Subcutaneous abdominal adipose tissue (tissue), 5 donors: Measurements from ENCODE around the gene ATXN1.
"Not testable (repeated sequence)": the region's sequence is repeated elsewhere in the genome, so short reads cannot be mapped to it uniquely, and the experiment has no call there.

Experiments used
- H3K27ac ChIP-seq: one replicate; pipeline ENCODE4 v1.7.0; 2013; ENCODE audit warnings: low read depth, mild to moderate bottlenecking, inconsistent platforms, low read length, moderate library complexity
- H3K27me3 ChIP-seq, 5 donors: one replicate each; pipeline ENCODE4 v1.7.0; 2013; ENCODE audit warnings: low read length in 5 of 5, inconsistent platforms in 1 of 5; ENCODE audit not compliant: control insufficient read depth in 5 of 5, insufficient read depth in 4 of 5
- H3K36me3 ChIP-seq, 5 donors: one replicate each; pipeline ENCODE4 v1.7.0; 2013; ENCODE audit warnings: low read length in 5 of 5; ENCODE audit not compliant: control insufficient read depth in 5 of 5, insufficient read depth in 5 of 5
- H3K4me1 ChIP-seq, 5 donors: one replicate each; pipeline ENCODE4 v1.7.0; 2013; ENCODE audit warnings: low read length in 5 of 5, mild to moderate bottlenecking in 3 of 5, moderate library complexity in 1 of 5; ENCODE audit not compliant: control insufficient read depth in 5 of 5, insufficient read depth in 5 of 5
- H3K4me3 ChIP-seq, 5 donors: one replicate each; pipeline ENCODE4 v1.7.0; 2013; ENCODE audit warnings: low read length in 5 of 5, low read depth in 1 of 5
- H3K9ac ChIP-seq, 5 donors: one replicate each; pipeline ENCODE4 v1.7.0; 2013; ENCODE audit warnings: low read length in 5 of 5, mild to moderate bottlenecking in 4 of 5, moderate library complexity in 3 of 5
- H3K9me3 ChIP-seq, 5 donors: one replicate each; pipeline ENCODE4 v1.7.0; 2013; ENCODE audit warnings: low read length in 5 of 5; ENCODE audit not compliant: control insufficient read depth in 5 of 5
- donor health status: healthy.
- donor health status: healthy.
- donor health status: healthy.
- donor health status: healthy.
- donor health status: healthy.

ATXN1 gene

DNA sequence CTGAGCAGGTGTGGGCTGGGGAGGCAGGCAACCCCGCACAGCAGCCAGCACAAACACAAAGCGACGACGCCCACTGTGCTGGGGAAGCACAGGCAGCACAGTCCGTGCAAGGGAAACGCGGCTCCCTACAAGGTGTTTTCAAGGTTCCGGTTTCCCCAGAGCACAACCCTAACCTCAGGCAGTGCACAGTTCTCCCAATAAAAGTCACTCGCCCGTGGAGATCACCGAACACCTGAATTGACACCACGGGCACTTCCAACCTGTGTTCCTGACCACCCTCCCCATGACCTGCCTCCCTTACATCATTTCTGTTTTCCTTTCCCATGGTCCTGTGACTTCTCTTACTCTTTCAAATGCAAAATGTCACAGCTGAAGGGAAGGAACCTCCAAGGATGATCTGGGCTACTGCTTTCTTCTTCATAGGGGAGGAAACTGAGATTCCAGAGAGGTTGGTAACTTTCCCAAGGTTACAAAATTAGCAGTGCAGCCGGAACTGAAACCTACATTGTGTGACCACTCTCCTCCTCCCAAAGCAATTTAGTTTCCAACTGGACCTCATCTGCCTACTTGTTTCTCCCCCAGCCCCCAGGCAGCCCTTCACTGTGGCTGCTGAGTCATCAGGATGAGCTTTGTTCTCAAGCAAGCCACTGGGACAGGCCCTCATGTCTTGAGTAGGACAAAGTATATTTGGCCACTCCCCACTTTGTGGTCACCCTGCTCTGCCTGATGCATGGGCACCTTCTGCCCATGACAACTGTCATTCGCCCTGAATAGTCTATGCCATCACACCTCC lies 125.3 kb downstream of the ATXN1 start:
- Histone ChIP-seq H3K27ac (no peak overlapping the region), H3K9ac (no peak overlapping the region), H3K4me1 (peaks cover 0 to 4% (median 0%) of the 10 kb centered on the region in 5 donors), H3K27me3 (no peaks in the 10 kb centered on the region), H3K4me3 (no peak overlapping the region), H3K36me3 (peaks cover 0 to 3% (median 2%) of the 10 kb centered on the region in 5 donors), H3K9me3 (peaks cover 0 to 2% (median 0%) of the 10 kb centered on the region in 5 donors)

DNA sequence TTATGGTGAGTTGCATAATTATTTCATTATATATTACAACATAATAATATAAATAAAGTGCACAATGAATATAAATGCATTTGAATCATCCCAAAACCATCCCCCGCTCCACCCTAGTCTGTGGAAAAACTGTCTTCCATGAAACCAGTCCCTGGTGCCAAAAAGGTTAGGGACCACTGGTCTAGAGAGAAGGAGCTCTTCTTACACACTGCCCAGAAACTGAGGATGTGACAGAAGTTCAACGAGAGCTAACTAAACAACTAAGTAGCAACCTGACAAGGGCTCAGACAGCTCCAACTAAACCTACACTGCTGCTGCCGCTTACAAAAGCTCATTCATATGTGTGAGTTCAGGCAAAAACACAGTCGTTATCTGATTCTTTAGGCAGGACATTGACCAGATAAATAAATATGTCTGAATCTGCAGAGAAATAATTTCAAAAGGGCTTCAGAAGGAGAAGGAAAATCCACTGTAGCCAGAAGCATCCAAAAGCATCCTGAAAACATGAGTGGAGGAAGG lies 125.9 kb downstream of the ATXN1 start:
- H3K9me3 ChIP-seq: no peaks in the 10 kb centered on the region
- no peak overlapping the region for H3K4me3 ChIP-seq
- peaks cover 0 to 3% (median 0%) of the 10 kb centered on the region in 5 donors for H3K36me3 ChIP-seq
- H3K27me3 ChIP-seq: no peaks in the 10 kb centered on the region
- no peak overlapping the region for H3K27ac ChIP-seq
- H3K9ac ChIP-seq: no peak overlapping the region
- H3K4me1 ChIP-seq: peaks cover 0 to 4% (median 0%) of the 10 kb centered on the region in 5 donors

DNA sequence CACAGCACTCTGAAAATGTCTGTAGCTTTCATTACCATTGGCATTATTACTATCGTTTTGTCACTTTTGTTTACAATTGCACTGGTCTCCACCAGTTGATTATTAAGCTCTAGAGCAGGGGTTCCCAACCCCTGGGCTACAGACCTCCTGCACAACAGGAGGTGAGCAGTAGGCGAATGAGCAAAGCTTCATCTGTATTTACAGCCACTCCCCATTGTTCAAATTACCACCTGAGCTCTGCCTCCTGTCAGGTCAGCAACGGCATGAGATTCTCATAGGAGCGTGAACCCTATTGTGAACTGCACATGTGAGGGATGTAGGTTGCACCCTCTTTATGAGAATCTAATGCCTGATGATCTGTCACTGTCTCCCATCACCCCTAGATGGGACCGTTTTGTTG lies 126.4 kb downstream of the ATXN1 start:
- Histone ChIP-seq H3K4me1 (peaks cover 0 to 4% (median 0%) of the 10 kb centered on the region in 5 donors), H3K27me3 (no peaks in the 10 kb centered on the region), H3K4me3 (no peak overlapping the region), H3K36me3 (peaks cover 0 to 3% (median 0%) of the 10 kb centered on the region in 5 donors), H3K9ac (no peak overlapping the region), H3K9me3 (no peaks in the 10 kb centered on the region), H3K27ac (no peak overlapping the region)

DNA sequence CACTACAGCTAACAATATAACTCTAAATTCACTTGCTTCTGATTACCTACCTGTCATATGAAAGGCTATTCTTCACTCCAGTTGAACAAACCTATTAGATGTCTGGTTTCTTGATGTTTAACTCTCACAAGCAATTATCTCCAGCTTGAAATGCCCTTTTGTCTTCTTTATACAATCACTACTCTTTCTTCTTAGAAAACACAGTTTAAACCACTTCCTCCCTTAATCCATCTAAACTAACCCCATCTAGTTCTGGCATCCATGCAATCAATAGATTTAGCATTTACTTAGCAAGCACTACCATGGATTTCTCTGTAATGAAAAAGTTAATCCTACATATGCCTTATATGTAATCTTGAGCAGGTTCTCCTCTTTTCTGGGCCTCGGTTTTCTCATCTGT lies 127.3 kb downstream of the ATXN1 start:
- no peak overlapping the region for H3K27ac ChIP-seq
- peaks cover 0 to 4% (median 0%) of the 10 kb centered on the region in 5 donors for H3K4me1 ChIP-seq
- no peak overlapping the region for H3K4me3 ChIP-seq
- H3K9ac ChIP-seq: no peak overlapping the region
- peaks cover 0 to 2% (median 0%) of the 10 kb centered on the region in 5 donors for H3K36me3 ChIP-seq
- no peaks in the 10 kb centered on the region for H3K27me3 ChIP-seq
- H3K9me3 ChIP-seq: no peaks in the 10 kb centered on the region

DNA sequence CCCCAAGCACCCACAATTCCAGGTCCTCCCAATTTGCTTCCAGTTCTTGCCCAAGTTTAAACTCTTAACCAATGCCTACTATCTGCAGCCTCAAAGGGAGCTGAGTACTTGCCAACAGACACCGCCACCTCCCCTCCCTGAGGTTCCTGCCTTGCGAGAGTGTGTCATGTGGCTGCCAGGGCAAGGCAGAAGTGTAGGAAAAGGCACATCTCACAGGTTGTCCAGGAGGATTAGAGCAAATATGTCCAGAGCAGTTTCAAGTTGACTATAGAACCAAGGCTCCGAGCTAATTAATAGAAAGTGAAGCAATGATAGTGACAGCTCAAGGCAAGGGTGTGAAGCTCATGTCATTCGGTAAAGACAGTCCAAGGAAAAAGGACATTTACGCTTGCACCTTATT lies 127.8 kb downstream of the ATXN1 start:
- H3K36me3 ChIP-seq: peaks cover 0 to 3% (median 0%) of the 10 kb centered on the region in 5 donors
- H3K4me1 ChIP-seq: peaks cover 0 to 4% (median 0%) of the 10 kb centered on the region in 5 donors
- H3K9me3 ChIP-seq: peaks cover 0 to 3% (median 0%) of the 10 kb centered on the region in 5 donors
- H3K9ac ChIP-seq: no peak overlapping the region
- H3K27me3 ChIP-seq: no peaks in the 10 kb centered on the region
- H3K4me3 ChIP-seq: no peak overlapping the region
- no peak overlapping the region for H3K27ac ChIP-seq

DNA sequence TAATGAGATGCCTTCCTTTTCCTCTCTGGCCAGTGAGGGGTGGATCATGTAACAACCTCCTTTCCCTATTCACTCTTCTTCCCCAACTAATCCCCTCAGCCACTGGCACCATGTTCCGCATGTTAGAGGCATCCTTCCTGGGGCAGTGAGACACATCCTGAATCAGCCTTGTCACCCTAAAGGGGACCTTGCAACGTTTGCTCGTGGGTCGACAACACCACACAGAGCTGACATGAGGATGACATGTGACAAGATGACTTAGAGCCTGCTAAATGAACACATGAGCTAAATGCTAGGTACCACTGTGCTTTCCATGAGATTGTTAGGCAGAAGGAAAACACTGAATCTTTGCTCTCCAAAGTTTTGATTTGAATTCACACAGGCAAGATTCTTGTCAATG lies 129.2 kb downstream of the ATXN1 start:
- Histone ChIP-seq H3K4me3 (no peak overlapping the region), H3K27me3 (no peaks in the 10 kb centered on the region), H3K9me3 (peaks cover 0 to 3% (median 0%) of the 10 kb centered on the region in 5 donors)

DNA sequence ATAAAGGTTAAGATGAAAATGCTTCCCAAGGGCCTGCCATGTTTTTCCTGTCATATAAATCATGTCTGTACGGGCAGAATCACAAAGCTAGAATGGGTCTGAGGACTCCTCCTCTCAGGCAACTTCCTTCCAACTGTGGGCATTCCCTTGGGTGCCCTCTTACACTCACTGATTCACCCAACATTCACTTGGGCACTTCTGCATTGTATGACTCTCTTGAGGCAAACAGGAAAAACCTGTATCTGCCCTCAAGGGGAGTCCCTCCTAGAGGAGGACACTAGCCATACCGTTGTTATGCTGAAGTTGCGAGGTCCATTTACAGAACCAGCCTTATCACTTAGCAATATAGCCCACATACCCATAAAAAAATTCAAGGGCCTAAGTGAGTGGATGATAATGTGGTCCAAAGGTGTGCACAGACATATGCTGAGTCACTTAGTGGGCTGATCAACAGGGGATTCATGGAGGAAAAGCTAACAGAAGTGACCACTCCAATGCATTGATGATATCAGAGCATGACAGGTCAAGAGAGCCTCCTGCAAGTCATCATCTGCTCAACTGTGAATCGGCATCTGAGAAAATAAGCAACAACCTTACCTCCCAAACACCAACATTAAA lies 131.1 kb downstream of the ATXN1 start:
- no peak overlapping the region for H3K4me3 ChIP-seq
- H3K27ac ChIP-seq: no peak overlapping the region
- H3K27me3 ChIP-seq: no peaks in the 10 kb centered on the region
- H3K9me3 ChIP-seq: peaks cover 0 to 3% (median 0%) of the 10 kb centered on the region in 5 donors
- H3K9ac ChIP-seq: no peak overlapping the region
- peaks cover 0 to 3% (median 0%) of the 10 kb centered on the region in 5 donors for H3K36me3 ChIP-seq
- peaks cover 0 to 5% (median 0%) of the 10 kb centered on the region in 5 donors for H3K4me1 ChIP-seq

More for the DNA sequence above, 129.2 kb downstream of the ATXN1 start:
- Histone ChIP-seq H3K36me3 (peaks cover 0 to 3% (median 0%) of the 10 kb centered on the region in 5 donors), H3K27ac (no peak overlapping the region), H3K4me1 (peaks cover 0 to 6% (median 0%) of the 10 kb centered on the region in 5 donors), H3K9ac (no peak overlapping the region)

DNA sequence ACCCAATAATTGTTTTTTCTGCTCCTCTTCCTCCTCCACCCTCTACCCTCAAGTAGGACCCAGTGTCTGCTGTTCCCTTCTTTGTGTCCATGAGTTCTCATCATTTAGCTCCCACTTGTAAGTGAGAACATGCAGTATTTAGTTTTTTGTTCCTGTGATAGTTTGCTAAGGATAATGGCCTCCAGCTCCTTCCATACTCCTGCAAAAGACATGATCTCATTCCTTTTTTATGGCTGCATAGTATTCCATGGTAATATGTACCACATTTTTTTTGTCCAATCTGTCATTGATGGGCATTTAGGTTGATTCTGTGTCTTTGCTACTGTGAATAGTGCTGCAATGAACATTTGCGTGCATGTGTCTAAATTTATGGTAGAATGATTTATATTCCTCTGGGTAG lies 132.7 kb downstream of the ATXN1 start:
- H3K36me3 ChIP-seq, H3K27ac ChIP-seq, H3K9ac ChIP-seq: not testable (repeated sequence)

DNA sequence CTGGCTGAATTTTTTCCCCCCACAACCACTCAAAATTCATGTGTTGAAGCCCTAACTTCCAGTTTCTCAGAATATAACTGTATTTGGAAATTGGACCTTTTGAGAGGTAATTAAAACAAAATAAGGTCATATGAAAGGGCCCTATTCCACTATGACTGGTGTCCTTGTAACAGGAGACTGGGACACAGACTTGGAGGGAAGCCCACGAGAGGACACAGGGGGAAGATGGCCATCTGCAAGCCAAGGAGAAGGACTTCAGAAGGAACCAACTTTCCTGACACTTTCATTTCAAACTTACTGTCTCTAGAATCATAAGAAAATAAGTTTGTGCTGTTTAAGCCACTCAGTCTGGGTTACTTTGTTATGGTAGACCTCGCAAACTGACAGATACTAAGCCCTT lies 134.6 kb downstream of the ATXN1 start:
- Histone ChIP-seq H3K36me3 (peaks cover 0 to 3% (median 0%) of the 10 kb centered on the region in 5 donors), H3K27me3 (no peaks in the 10 kb centered on the region), H3K4me3 (no peak overlapping the region), H3K9me3 (peaks cover 0 to 3% (median 0%) of the 10 kb centered on the region in 5 donors), H3K4me1 (peaks cover 0 to 5% (median 0%) of the 10 kb centered on the region in 5 donors), H3K27ac (no peak overlapping the region), H3K9ac (no peak overlapping the region)

More for the DNA sequence above, 132.7 kb downstream of the ATXN1 start:
- H3K9me3 ChIP-seq, H3K4me1 ChIP-seq, H3K27me3 ChIP-seq, H3K4me3 ChIP-seq: not testable (repeated sequence)
